Activated CD4-positive, alpha-beta T cell treated with anti-CD3 and anti-CD28 coated beads for 36 hours (primary cell): ENCODE measurements around the gene USP53. TPM values are rescaled to one million over a fixed set of nuclear protein-coding genes. Genes with fewer than 3 reads are reported as not detected.
"Not testable (repeated sequence)": the region's sequence is repeated elsewhere in the genome, so short reads cannot be mapped to it uniquely, and the experiment has no call there.

Experiments
- ATAC-seq: fragments of 200-7000 bp; cut with Tn5 transposase; one replicate; pipeline ENCODE4 v1.10.0; 2021; ENCODE audit warnings: mild to moderate bottlenecking, moderate library complexity
- CTCF ChIA-PET: fragments of 350-600 bp; sonication (Branson Sonifier 250); formaldehyde crosslinking; loops from one replicate; lab custom pipeline; 2021; ENCODE audit warnings: antibody characterized with exemption; lab: Charles Lee
- POLR2A ChIA-PET: fragments of 350-600 bp; sonication (Branson Sonifier 250); formaldehyde crosslinking; loops from one replicate; lab custom pipeline; 2021; ENCODE audit warnings: antibody characterized with exemption, inconsistent platforms; lab: Charles Lee
- DNase-seq: peaks from one replicate; pipeline ENCODE4 v3.0.0-alpha.2; 2020
- H3K27ac Mint-ChIP-seq: one replicate; pipeline ENCODE4 v1.8.0; 2021; ENCODE audit warnings: mixed read lengths
- H3K27me3 Mint-ChIP-seq: one replicate; pipeline ENCODE4 v1.8.0; 2021; ENCODE audit warnings: mixed read lengths
- H3K36me3 Mint-ChIP-seq: one replicate; pipeline ENCODE4 v1.8.0; 2021; ENCODE audit warnings: low read depth, mixed read lengths
- H3K4me1 Mint-ChIP-seq: one replicate; pipeline ENCODE4 v1.8.0; 2021; ENCODE audit warnings: mixed read lengths
- H3K4me3 Mint-ChIP-seq: one replicate; pipeline ENCODE4 v1.8.0; 2021; ENCODE audit warnings: mild to moderate bottlenecking, moderate library complexity, mixed read lengths
- H3K9me3 Mint-ChIP-seq: one replicate; pipeline ENCODE4 v1.8.0; 2021; ENCODE audit warnings: low read depth, mixed read lengths
- intact Hi-C, 2 experiments: fragments of 100-400 bp; cut with DNase I in 1 of 2; cut with micrococcal nuclease in 1 of 2; formaldehyde crosslinking; loops; one replicate each; pipeline versions ENCODE4 v1.14.2 to v1.15.1; 2022 to 2024; cut with DNase I, micrococcal nuclease
- total RNA-seq, 2 experiments: library from RNA; stranded (reverse); gene quantifications; one replicate each; pipeline ENCODE4 v1.2.3, GENCODE V29; 2021

The USP53 gene
- total RNA-seq, 2 experiments from 2014 or later: 11.4 to 14.0 TPM

- H3K4me3 Mint-ChIP-seq: no peak overlapping the region
- DNase-seq (peak; percentile 11), ATAC-seq (peak; percentile 51)
- H3K27me3 Mint-ChIP-seq: peaks cover 9% of the 10 kb centered on the region
- H3K27ac Mint-ChIP-seq: no peak overlapping the region
- no peaks in the 10 kb centered on the region for H3K4me1 Mint-ChIP-seq
- no peaks in the 10 kb centered on the region for H3K36me3 Mint-ChIP-seq
- H3K9me3 Mint-ChIP-seq: no peaks in the 10 kb centered on the region
- CTCF ChIA-PET: interaction anchor here (0.6 to 0.8 kb wide), 2 partner anchors 8 to 314 kb away, joined by 3 to 4 read pairs; partner anchors contain the start of gene PDE5A
- intact Hi-C loops: loop anchor here (1.0 to 10.0 kb wide), 5 partner anchors 148 to 736 kb away; no protein-coding TSS in a partner anchor
- POLR2A ChIA-PET: no interaction called here
These were observed 101.8 kb downstream of the USP53 start for GRCh38 chr4:119314356-119314755.

DNA sequence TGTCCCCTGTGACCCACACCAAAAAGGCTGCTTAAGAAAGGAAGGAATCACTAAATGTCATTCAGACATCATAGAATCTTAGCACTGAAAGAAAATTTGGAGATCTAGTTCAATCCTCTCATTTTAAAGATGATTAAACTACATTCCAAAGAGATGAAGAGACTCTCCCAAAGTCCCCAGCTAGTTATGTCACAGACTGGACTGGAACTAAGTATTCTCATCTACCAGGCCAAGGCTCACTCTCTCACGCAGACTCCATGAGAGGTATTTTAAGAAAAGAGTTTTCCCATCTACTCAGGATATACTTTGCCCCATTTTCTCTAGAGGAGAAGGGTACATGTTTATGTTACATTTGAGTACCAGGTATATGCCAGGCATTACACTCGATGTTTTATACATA lies 102.5 kb downstream of the USP53 start:
- CTCF ChIA-PET: interaction anchor here (0.8 to 1.0 kb wide), 2 partner anchors 312 to 314 kb away, joined by 3 read pairs; partner anchors contain the start of gene PDE5A
- DNase-seq (no peak), ATAC-seq (no peak)
- H3K27ac Mint-ChIP-seq: no peak overlapping the region
- H3K4me1 Mint-ChIP-seq: no peaks in the 10 kb centered on the region
- H3K36me3 Mint-ChIP-seq: no peaks in the 10 kb centered on the region
- H3K4me3 Mint-ChIP-seq: no peak overlapping the region
- H3K27me3 Mint-ChIP-seq: peaks cover 7% of the 10 kb centered on the region
- intact Hi-C loops: loop anchor here in 1 of 2 experiments (2.0 to 10.0 kb wide), 2 partner anchors 180 to 736 kb away; no protein-coding TSS in a partner anchor
- POLR2A ChIA-PET: no interaction called here
- no peaks in the 10 kb centered on the region for H3K9me3 Mint-ChIP-seq

GRCh38 chr4:119317990-119318389 lies 105.5 kb downstream of the USP53 start:
- Mint-ChIP-seq H3K4me1 (no peaks in the 10 kb centered on the region), H3K36me3 (no peaks in the 10 kb centered on the region), H3K9me3 (no peaks in the 10 kb centered on the region), H3K27me3 (peaks cover 5% of the 10 kb centered on the region), H3K27ac (no peak overlapping the region), H3K4me3 (no peak overlapping the region)
- no peak for DNase-seq
- CTCF ChIA-PET: interaction anchor here (0.8 to 1.7 kb wide), 2 partner anchors 311 to 1465 kb away, joined by 4 to 5 read pairs; partner anchors contain the start of gene PDE5A
- intact Hi-C loops: loop anchor here in 1 of 2 experiments (10.0 kb wide), 1 partner anchor 177 kb away; no protein-coding TSS in a partner anchor
- no peak for ATAC-seq
- POLR2A ChIA-PET: no interaction called here

GRCh38 chr4:119321921-119322687 lies 109.6 kb downstream of the USP53 start, which contains the start of gene FABP2:
FABP2 (minus strand) TSS chr4:119322138; CDS start chr4:119322102, 36 bp downstream.
- H3K4me1 Mint-ChIP-seq: no peaks in the 10 kb centered on the region
- intact Hi-C loops: no loop called here
- no peaks in the 10 kb centered on the region for H3K27me3 Mint-ChIP-seq
- DNase-seq (no peak), ATAC-seq (no peak)
- H3K36me3 Mint-ChIP-seq: no peaks in the 10 kb centered on the region
- ChIA-PET POLR2A (interaction anchor here (0.6 kb wide), 1 partner anchor 26 kb away, joined by 9 read pairs; no protein-coding TSS in a partner anchor), CTCF (no interaction called here)
- no peak within 1 kb of the TSS for H3K4me3 Mint-ChIP-seq
- no peaks in the 10 kb centered on the region for H3K9me3 Mint-ChIP-seq
- no peak within 1 kb of the TSS for H3K27ac Mint-ChIP-seq

DNA sequence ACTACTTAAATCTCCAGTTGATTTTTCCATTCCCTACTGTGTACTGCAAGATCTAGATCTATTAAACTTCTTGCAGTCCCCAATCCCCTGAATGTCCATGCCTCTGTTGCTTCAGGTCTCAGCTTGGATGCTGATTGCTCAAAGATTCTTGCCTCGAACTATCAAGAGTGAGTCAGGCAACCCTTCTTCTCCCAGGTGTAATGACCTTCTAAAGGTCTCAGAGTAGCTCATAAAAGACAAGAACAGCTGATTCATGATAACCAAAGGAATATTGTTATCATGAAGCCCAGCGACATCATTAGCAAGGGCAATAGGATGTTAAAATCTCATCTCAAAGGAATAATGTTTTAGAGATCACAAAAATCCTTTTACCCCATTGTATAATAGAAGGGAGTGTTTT lies 116.2 kb downstream of the USP53 start:
- intact Hi-C loops: no loop called here
- ChIA-PET POLR2A (no interaction called here), CTCF (no interaction called here)
- Mint-ChIP-seq H3K27me3 (peaks cover 4% of the 10 kb centered on the region), H3K36me3 (no peaks in the 10 kb centered on the region), H3K4me1 (no peaks in the 10 kb centered on the region), H3K4me3 (no peak overlapping the region), H3K27ac (no peak overlapping the region), H3K9me3 (no peaks in the 10 kb centered on the region)
- no peak for ATAC-seq
- no peak for DNase-seq

GRCh38 chr4:119329835-119330620 lies 117.5 kb downstream of the USP53 start:
- Mint-ChIP-seq H3K27me3 (peaks cover 4% of the 10 kb centered on the region), H3K9me3 (no peaks in the 10 kb centered on the region), H3K36me3 (no peaks in the 10 kb centered on the region), H3K4me3 (no peak overlapping the region), H3K27ac (no peak overlapping the region), H3K4me1 (no peaks in the 10 kb centered on the region)
- ATAC-seq: no peak
- intact Hi-C loops: no loop called here
- CTCF ChIA-PET: no interaction called here
- DNase-seq: no peak
- POLR2A ChIA-PET: no interaction called here

DNA sequence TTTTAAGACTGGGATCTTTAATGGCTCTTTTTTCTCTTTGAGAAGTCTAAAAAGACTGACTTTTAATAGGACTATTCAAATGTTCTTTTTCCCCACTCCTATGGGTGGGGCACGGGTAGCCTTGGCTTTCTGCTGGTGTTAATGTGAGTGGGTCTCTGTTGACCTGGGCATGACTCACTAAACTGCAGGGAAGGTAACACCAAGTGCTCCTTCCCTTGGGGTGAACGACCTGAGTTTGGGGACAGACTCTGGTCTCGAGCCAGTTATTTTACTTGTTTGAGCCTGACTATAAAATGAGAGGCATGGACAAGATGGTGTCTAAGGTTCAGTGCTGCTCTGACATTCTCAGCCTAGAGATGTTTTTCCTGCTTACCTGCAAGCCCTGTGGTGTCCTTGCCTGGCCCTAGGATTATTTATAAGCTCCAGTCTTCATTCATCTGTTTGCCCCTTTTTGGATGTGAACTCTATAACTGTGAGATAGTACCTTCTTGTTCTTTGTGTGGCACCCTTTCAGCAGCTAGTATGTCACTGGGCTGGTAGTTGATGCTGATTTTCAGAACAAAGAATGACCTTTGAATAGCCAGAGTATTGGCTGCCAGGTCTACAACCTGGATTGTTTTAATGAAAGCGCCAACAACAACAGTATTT lies 123.9 kb downstream of the USP53 start:
- DNase-seq, H3K27me3 Mint-ChIP-seq, H3K27ac Mint-ChIP-seq, CTCF ChIA-PET, H3K9me3 Mint-ChIP-seq, H3K36me3 Mint-ChIP-seq, intact Hi-C loops, POLR2A ChIA-PET, H3K4me3 Mint-ChIP-seq, H3K4me1 Mint-ChIP-seq, ATAC-seq: not testable (repeated sequence)

DNA sequence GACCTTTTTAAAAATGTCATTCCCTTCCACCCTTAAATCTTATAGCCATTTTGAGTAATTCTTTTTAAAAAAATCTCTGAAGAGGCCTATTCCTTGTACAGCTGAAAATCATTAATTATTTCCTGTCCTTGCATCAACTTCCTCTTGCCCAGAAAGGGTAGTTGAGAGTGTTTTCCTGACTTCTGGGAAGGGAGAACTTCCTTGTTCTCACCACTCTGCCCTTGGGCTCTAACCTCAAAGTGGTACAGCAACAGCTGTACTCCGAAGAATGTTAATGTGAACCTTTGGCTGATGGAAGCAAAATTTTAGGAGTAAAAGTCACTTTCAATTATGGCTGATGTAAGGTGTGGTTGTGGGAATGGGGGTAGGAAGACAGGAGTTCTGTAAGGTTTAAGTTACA lies 124.5 kb downstream of the USP53 start:
- intact Hi-C loops: no loop called here
- H3K4me3 Mint-ChIP-seq: no peak overlapping the region
- CTCF ChIA-PET: no interaction called here
- no peaks in the 10 kb centered on the region for H3K27me3 Mint-ChIP-seq
- H3K36me3 Mint-ChIP-seq: no peaks in the 10 kb centered on the region
- DNase-seq (no peak), ATAC-seq (no peak)
- peak overlapping the region; percentile 6 for H3K27ac Mint-ChIP-seq
- H3K4me1 Mint-ChIP-seq: no peaks in the 10 kb centered on the region
- POLR2A ChIA-PET: no interaction called here
- no peaks in the 10 kb centered on the region for H3K9me3 Mint-ChIP-seq

- H3K9me3 Mint-ChIP-seq, H3K4me1 Mint-ChIP-seq, H3K4me3 Mint-ChIP-seq, DNase-seq, POLR2A ChIA-PET, H3K27ac Mint-ChIP-seq, H3K36me3 Mint-ChIP-seq, ATAC-seq, CTCF ChIA-PET, intact Hi-C loops, H3K27me3 Mint-ChIP-seq: not testable (repeated sequence)
These were observed 127.4 kb downstream of the USP53 start for GRCh38 chr4:119339895-119340294.

GRCh38 chr4:119343293-119343692 lies 130.8 kb downstream of the USP53 start:
- H3K9me3 Mint-ChIP-seq, H3K4me1 Mint-ChIP-seq, DNase-seq, H3K4me3 Mint-ChIP-seq, ATAC-seq, H3K27me3 Mint-ChIP-seq, H3K36me3 Mint-ChIP-seq, H3K27ac Mint-ChIP-seq, CTCF ChIA-PET, intact Hi-C loops, POLR2A ChIA-PET: not testable (repeated sequence)
